HT1080 (cell line): Measurements from ENCODE around the gene VPS16. TPM values are rescaled to one million over a fixed set of nuclear protein-coding genes. Genes with fewer than 3 reads are reported as not detected.

Source experiments
- DNase-seq: peaks from one replicate; pipeline ENCODE4 v3.0.0-alpha.2; 2015; ENCODE audit warnings: low read depth
- total RNA-seq: library from RNA; depleted of rRNA; stranded (reverse); fragments of >200 nt; shearing (Covaris generic); gene quantifications from 2 replicates; pipeline ENCODE4 v1.2.3, GENCODE V29; 2014

VPS16 gene
- total RNA-seq, 1 experiment from 2014 or later, result 32.6 TPM

- DNase-seq, result no peak
These were observed 6.0 kb upstream of the VPS16 start for GRCh38 chr20:2834401-2835110.

- DNase-seq, result no peak
These were observed 5.2 kb upstream of the VPS16 start for GRCh38 chr20:2835331-2835796.

DNA sequence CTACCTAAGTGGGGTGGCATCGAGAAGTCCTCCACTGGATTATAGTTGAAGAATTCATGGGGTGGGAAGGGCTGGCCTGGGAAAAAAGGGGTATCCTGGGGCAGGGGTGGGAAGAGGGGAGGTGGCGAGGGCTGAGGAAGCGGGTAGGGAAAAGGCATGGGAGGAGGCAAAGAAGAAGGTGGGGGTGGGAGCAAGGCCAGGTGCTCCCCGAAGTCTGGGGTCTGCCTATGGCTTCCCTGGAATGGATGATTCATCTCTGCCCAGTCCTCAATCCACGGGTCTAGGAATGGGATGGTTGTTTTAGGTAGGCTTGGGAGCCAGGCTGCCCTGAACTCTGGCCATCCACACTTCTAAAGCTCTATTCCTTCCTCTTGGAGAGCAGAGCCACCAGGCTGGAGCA is 4.5 kb upstream of the VPS16 start:
- no peak for DNase-seq

DNA sequence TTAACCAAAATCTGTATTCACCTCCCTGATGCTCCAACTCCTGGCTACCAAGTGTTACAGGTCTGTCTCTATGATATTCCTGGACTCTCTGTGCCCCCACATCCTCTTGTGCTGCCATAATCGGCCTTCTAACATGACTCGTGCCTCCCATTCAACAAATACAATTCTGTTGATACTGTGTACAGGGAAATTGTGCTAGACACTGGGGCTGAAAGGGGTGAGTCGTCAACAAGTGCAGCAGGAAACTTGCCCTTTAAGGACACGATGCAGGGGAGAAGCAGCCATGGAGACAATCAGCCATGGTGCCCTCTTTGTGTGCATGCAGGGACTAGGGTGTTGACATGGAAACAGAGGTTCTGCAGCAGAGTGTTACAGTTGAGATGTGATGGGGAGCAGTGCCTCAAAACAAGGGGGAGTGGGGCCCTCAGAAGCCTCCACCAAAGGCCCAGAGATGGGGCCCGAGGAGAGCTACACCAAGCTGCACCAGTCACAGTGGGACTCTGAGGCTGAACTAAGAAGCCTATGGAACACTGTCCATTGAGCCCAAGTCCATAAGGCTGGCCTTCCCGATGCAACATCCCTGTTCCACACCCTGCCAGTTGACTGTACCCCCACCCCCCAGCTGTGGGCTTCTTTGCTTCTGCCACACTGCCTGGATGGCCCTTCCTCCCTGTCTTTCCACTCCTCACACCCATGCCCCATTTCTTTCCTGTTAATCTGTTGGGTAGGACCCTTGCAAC is 3.2 kb upstream of the VPS16 start:
- no peak for DNase-seq

DNA sequence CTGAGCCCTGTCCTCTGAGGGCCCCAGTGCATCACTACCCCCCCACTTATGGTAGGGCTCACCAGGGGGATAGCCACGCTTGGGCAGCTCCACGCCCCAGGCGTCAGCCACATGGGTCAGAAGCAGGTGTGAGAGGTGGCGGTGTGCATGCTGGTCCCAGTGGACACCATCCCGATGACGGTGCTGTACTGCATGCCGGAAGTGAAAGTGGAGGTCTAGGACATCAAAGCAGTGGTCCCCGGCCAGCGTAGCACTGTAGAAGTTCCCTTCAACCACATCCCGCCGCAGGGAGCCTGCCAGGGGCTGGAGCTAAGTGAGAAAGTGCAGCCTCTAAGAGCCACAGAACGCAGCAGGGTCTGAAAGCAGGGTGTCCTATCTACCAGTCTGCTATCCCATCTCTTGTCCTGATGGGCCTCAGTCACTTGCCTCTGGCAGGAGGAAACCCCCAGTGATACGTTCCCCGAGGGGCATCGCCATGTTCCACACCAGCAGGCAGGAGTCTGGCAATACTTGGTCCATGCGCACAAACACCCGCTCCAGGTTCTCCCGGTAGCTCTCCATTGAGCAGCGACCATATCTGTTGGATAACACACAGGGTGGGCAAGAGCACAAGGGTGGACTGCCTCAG is 2.3 kb upstream of the VPS16 start:
- DNase-seq, result no peak

DNA sequence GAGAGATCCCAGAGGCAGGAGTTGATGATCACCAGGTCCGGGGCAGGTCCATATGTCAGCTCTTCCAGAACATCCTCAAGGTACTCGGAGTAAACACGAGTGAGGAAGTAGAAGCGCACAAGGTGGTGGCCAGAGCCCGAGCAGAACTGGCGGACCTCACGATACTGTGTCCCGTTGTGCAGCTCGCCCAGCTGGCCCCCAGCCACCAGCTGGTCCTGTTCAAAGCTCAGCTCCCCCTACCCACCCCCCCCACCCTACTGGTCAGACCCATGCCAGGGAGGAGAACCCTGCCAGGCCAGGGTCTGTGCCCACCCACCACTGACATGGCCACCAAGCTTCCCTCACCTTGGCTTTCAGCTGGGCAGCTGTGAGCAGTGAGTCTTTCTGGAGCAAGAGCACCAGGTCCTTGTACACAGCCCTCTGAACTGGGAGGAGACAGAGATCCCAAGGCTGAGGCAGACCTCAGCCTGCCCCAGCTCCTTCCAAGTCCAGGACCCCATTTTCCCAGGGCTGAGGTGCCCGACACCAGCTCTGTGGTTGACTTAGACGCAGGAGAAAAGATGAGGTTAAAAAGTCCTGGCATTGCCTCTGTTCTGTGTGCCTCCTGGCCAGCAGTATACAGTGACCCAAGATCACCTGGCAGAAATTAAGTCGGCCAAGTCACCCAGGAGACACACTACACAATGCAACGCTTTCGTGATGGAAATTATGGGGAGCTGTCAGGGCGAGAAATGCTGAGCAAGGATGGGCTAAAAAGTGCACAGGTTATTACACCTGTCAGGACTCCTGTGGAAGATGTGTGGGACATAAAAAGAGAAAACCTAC is 1.5 kb upstream of the VPS16 start:
- no peak for DNase-seq

DNA sequence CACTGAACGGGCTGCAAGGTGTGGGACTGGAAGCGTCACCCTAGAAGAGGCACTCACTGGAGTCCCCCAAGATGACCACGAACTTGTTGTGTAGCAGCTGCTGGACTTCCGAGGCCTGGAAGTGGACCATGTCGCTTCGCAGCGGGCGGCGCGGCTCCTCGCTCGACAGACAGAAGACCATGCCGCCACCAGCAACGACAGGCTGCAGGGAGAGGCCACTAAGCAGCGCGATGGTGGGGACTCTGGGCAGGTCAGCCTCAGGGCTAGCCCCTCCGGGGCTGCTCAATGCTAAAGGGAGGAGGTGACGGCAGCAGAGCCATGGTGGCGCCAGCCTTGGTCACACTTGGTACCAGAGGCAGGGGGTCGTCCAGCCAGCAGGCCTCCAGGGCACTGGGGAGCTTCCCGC is 810 bp upstream of the VPS16 start:
- DNase-seq, result no peak

- DNase-seq, result peak; percentile 68
These were observed 504 bp downstream of the VPS16 start for GRCh38 chr20:2840967-2841531.

- no peak for DNase-seq
These were observed 5.1 kb downstream of the VPS16 start for GRCh38 chr20:2845607-2846006.

- no peak for DNase-seq
These were observed 6.2 kb downstream of the VPS16 start for GRCh38 chr20:2846698-2847097.

DNA sequence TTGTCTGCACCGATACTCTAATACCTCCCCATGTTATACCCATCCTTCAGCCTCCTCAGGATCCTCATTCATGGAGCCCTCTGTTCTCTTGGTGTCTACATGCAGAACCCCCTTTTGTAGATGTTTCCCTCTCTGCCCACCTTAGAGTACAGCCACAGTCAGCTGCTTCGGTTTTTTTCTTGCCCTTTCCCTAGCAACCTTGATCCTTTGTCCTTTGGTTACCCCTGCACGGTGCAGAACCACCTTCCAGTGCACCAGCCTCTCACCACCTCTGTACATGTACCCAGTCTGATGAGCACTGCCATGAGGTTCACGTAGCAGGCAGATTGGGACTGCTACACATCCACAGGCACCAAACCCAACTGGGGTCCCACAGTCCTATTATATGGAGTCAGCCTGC is 7.3 kb downstream of the VPS16 start:
- no peak for DNase-seq

DNA sequence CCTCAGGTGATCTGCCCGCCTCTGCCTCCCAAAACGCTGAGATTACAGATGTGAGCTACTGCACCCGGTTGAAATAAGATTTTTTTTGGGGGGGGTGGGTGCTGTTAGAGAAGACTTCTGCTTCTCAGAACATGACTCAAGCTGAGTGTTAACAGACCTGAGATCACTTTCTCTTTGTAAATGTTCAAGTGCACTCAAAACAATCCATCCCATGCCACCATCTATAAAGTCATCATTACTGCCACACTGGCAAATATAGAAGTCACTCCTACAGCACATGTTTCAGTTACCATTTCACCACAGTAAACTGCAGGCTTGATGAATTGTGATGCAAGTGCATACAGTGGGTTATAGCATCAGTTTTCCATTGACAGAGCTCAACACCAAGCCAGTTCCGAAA is 9.0 kb downstream of the VPS16 start:
- no peak for DNase-seq

GRCh38 chr20:2851086-2851485 is 10.5 kb downstream of the VPS16 start:
- DNase-seq, result no peak

GRCh38 chr20:2858591-2858990 is 18.0 kb downstream of the VPS16 start:
- DNase-seq, result no peak

- peak; percentile 65 for DNase-seq
These were observed 19.0 kb downstream of the VPS16 start for GRCh38 chr20:2859330-2860121.

DNA sequence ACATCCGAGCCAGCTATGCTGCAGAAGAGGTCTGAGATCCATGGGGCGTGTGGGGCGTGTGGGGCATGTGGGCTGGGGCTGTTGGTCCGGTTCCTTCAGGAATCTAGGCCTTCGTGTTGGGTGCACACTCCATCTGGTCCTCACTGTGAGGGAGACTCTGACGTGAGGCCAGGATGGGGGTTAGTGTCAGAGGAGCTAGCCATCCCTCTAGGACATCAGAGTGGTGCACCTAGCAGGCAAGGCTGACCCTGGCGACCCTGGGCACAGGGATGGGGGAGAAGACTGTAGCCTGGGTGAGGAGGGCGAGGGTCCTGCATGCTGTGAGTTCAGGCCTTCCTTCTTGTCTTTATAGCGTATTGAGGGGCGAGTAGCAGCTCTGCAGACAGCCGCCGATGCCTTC is 24.1 kb downstream of the VPS16 start:
- DNase-seq, result no peak

GRCh38 chr20:2865101-2865500 is 24.6 kb downstream of the VPS16 start:
- no peak for DNase-seq

DNA sequence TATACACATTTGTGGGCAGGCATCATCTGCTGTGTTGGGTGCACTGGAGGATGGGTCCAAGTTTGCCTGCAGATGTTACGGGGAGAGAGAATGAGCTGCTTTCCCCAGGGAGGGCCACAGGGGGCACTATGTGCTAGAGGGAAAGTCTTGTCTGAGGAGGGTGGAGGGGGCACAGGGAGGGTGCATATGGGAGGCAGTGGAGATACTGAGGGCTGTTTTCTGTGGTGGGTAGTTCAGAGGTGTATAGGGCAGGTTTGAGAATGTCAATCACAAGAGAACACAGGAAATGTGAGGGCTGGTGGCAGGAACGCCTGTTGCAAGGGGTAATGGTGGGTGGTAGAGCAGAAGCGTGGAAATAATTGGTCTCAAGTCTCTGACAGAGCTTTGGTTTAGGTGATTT is 25.1 kb downstream of the VPS16 start:
- DNase-seq, result no peak

DNA sequence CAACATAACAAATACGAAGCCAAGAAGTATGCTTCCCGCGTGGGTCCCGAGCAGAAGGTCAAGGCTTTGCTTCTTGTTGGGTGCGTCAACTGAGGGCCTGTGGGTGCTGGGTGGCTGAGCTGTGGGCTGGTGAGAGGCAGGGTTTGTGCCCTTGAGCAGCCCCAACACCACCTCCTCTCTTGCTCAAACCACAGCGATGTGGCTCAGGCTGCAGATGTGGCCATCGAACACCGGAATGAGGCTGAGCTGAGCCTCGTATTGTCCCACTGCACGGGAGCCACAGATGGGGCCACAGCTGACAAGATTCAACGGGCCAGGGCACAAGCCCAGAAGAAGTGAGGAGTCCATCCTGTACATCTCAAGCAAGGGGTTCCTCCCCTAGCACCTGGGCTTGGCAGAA is 25.7 kb downstream of the VPS16 start:
- no peak for DNase-seq

- peak; percentile 35 for DNase-seq
These were observed 26.7 kb downstream of the VPS16 start for GRCh38 chr20:2867081-2867864.
